HEK293 (cell line): ENCODE results near the gene CDH26.
A peak's percentile ranks its signal among the peaks of the same experiment; 100 is the strongest.

Experiments
- CTCF ChIA-PET: fragments of 350-600 bp; formaldehyde crosslinking; extraction: SDS; loops from one replicate; lab custom pipeline; 2021; ENCODE audit warnings: antibody characterized with exemption; lab: Yijun Ruan, JAX
- POLR2A ChIA-PET: fragments of 300-600 bp; formaldehyde crosslinking; extraction: SDS; loops from one replicate; lab custom pipeline; 2020; ENCODE audit warnings: antibody characterized with exemption, inconsistent platforms; lab: Yijun Ruan, JAX
- H3K27ac ChIP-seq: fragments of 200-500 bp; sonication (Bioruptor generic); 2 replicates; pipeline ENCODE4 v1.5.1; 2014; ENCODE audit warnings: low read depth, low read length, control low read depth, inconsistent platforms; ENCODE audit errors: extremely low read depth
- H3K36me3 ChIP-seq, 2 experiments: fragments of 200-500 bp in 1 of 2; sonication (Bioruptor generic) in 1 of 2; 1 replicate in 1 of 2; 2 replicates in 1 of 2; pipeline ENCODE4 v1.5.1; 2014 to 2017; ENCODE audit warnings: inconsistent platforms in 2 of 2, low read length in 2 of 2; ENCODE audit not compliant: control insufficient read depth in 2 of 2, insufficient read depth in 1 of 2
- H3K4me1 ChIP-seq: fragments of 200-500 bp; sonication (Bioruptor generic); 2 replicates; pipeline ENCODE4 v1.5.1; 2014; ENCODE audit warnings: mild to moderate bottlenecking, low read length, inconsistent platforms; ENCODE audit not compliant: control insufficient read depth, insufficient read depth
- H3K4me3 ChIP-seq: 2 replicates; pipeline ENCODE4 v1.5.1; 2011; ENCODE audit warnings: low read depth, mild to moderate bottlenecking, control low read depth, low read length, moderate library complexity
- H3K9me3 ChIP-seq: fragments of 200-500 bp; sonication (Bioruptor generic); 2 replicates; pipeline ENCODE4 v1.5.1; 2014; ENCODE audit warnings: low read depth, low read length, inconsistent platforms; ENCODE audit not compliant: control insufficient read depth, insufficient read depth
- GLI2 ChIP-seq: fragments of 450-650 bp; formaldehyde crosslinking; IDR thresholded peaks from 2 replicates; pipeline ENCODE4; 2017; ENCODE audit warnings: missing biosample characterization, missing genetic modification characterization, low read depth, borderline replicate concordance
- GLIS2 ChIP-seq: fragments of 450-650 bp; formaldehyde crosslinking; IDR thresholded peaks from 2 replicates; pipeline ENCODE4 v1.5.1; 2016; ENCODE audit warnings: missing biosample characterization, missing genetic modification characterization
- HIC1 ChIP-seq: fragments of 450-650 bp; formaldehyde crosslinking; IDR thresholded peaks from 2 replicates; pipeline ENCODE4 v1.5.1; 2016; ENCODE audit warnings: missing biosample characterization, missing genetic modification characterization
- INSM2 ChIP-seq: fragments of 450-650 bp; formaldehyde crosslinking; IDR thresholded peaks from 2 replicates; pipeline ENCODE4 v1.5.1; 2016; ENCODE audit warnings: missing biosample characterization, missing genetic modification characterization
- KLF16 ChIP-seq: fragments of 450-650 bp; formaldehyde crosslinking; IDR thresholded peaks from 2 replicates; pipeline ENCODE4 v1.5.1; 2017; ENCODE audit warnings: missing biosample characterization, missing genetic modification characterization
- PATZ1 ChIP-seq: fragments of 450-650 bp; formaldehyde crosslinking; IDR thresholded peaks from 2 replicates; pipeline ENCODE4 v1.5.1; 2016; ENCODE audit warnings: missing biosample characterization, missing genetic modification characterization
- PRDM6 ChIP-seq: fragments of 450-650 bp; formaldehyde crosslinking; IDR thresholded peaks from 2 replicates; pipeline ENCODE4 v1.5.1; 2017; ENCODE audit warnings: missing biosample characterization, missing genetic modification characterization
- REST ChIP-seq: fragments of 450-650 bp; formaldehyde crosslinking; IDR thresholded peaks from 2 replicates; pipeline ENCODE4 v1.5.1; 2016; ENCODE audit warnings: missing biosample characterization, missing genetic modification characterization
- SCRT2 ChIP-seq: fragments of 450-650 bp; formaldehyde crosslinking; IDR thresholded peaks from 2 replicates; pipeline ENCODE4 v1.5.1; 2016; ENCODE audit warnings: missing biosample characterization, missing genetic modification characterization
- WT1 ChIP-seq: fragments of 450-650 bp; formaldehyde crosslinking; IDR thresholded peaks from 2 replicates; pipeline ENCODE4 v1.5.1; 2016; ENCODE audit warnings: missing biosample characterization, missing genetic modification characterization
- ZBTB7A ChIP-seq: fragments of 450-650 bp; formaldehyde crosslinking; IDR thresholded peaks from 2 replicates; pipeline ENCODE4 v1.5.1; 2016; ENCODE audit warnings: low read depth, missing biosample characterization, missing genetic modification characterization
- ZNF18 ChIP-seq: fragments of 450-650 bp; formaldehyde crosslinking; IDR thresholded peaks from 2 replicates; pipeline ENCODE4 v1.5.1; 2016; ENCODE audit warnings: missing biosample characterization, missing genetic modification characterization
- ZNF211 ChIP-seq: fragments of 450-650 bp; formaldehyde crosslinking; IDR thresholded peaks from 2 replicates; pipeline ENCODE4 v1.5.1; 2016; ENCODE audit warnings: low read depth, missing biosample characterization, missing genetic modification characterization
- ZNF248 ChIP-seq: fragments of 450-650 bp; formaldehyde crosslinking; IDR thresholded peaks from 2 replicates; pipeline ENCODE4 v1.5.1; 2017; ENCODE audit warnings: missing biosample characterization, missing genetic modification characterization
- ZNF48 ChIP-seq: fragments of 450-650 bp; formaldehyde crosslinking; IDR thresholded peaks from 2 replicates; pipeline ENCODE4 v1.5.1; 2016; ENCODE audit warnings: missing biosample characterization, missing genetic modification characterization
- ZNF544 ChIP-seq: fragments of 450-650 bp; formaldehyde crosslinking; IDR thresholded peaks from 2 replicates; pipeline ENCODE4 v1.5.0; 2017; ENCODE audit warnings: missing biosample characterization, missing genetic modification characterization
- ZNF548 ChIP-seq: fragments of 450-650 bp; formaldehyde crosslinking; IDR thresholded peaks from 2 replicates; pipeline ENCODE4 v1.5.1; 2016; ENCODE audit warnings: missing biosample characterization, missing genetic modification characterization
- ZNF585B ChIP-seq: fragments of 450-650 bp; formaldehyde crosslinking; IDR thresholded peaks from 2 replicates; pipeline ENCODE4 v1.5.1; 2016; ENCODE audit warnings: missing biosample characterization, missing genetic modification characterization
- ZNF658 ChIP-seq: fragments of 450-650 bp; formaldehyde crosslinking; IDR thresholded peaks from 2 replicates; pipeline ENCODE4; 2016; ENCODE audit warnings: missing biosample characterization, missing genetic modification characterization
- ZNF670 ChIP-seq: fragments of 450-650 bp; formaldehyde crosslinking; IDR thresholded peaks from 2 replicates; pipeline ENCODE4 v1.5.1; 2016; ENCODE audit warnings: missing biosample characterization, missing genetic modification characterization, low read depth
- ZNF747 ChIP-seq: fragments of 450-650 bp; formaldehyde crosslinking; IDR thresholded peaks from 2 replicates; pipeline ENCODE4 v1.5.1; 2016; ENCODE audit warnings: missing biosample characterization, missing genetic modification characterization

CDH26 gene

GRCh38 chr20:60013296-60014139, 55.3 kb downstream of the CDH26 start (continued):
- TF ChIP-seq ZNF18 (no peak), KLF16 (tag by site-specific recombination) (0 out of 2 replicates have a peak, but pooled peaks have one; percentile 27), ZNF670 (tag by site-specific recombination) (no peak), PRDM6 (tag by site-specific recombination) (peak; percentile 45; the same call in 1 of the 2 replicates), ZNF747 (tag by site-specific recombination) (no peak), ZNF211 (no peak), INSM2 (tag by site-specific recombination) (no peak), ZNF48 (tag by site-specific recombination) (no peak), HIC1 (tag by site-specific recombination) (peak; percentile 65), ZNF585B (no peak), GLI2 (no peak), GLIS2 (tag by site-specific recombination) (no peak), WT1 (tag by site-specific recombination) (0 out of 2 replicates have a peak, but pooled peaks have one; percentile 14)

GRCh38 chr20:60016406-60016805, 58.2 kb downstream of the CDH26 start:
- ChIA-PET POLR2A (no interaction called here), CTCF (interaction anchor here (0.6 kb wide), 1 partner anchor 116 kb away, joined by 4 read pairs; no protein-coding TSS in a partner anchor)
- H3K4me1 ChIP-seq: peaks cover 13% of the 10 kb centered on the region
- H3K27ac ChIP-seq: no peak overlapping the region
- H3K36me3 ChIP-seq: no peaks in the 10 kb centered on the region
- no peak overlapping the region for H3K4me3 ChIP-seq
- H3K9me3 ChIP-seq: no peaks in the 10 kb centered on the region
- TF ChIP-seq PATZ1 (tag by site-specific recombination): no peak
- TF ChIP-seq SCRT2: no peak
- no peak for TF ChIP-seq ZNF658 (tag by site-specific recombination)
- no peak for TF ChIP-seq ZNF544
- no peak for TF ChIP-seq ZBTB7A (tag by site-specific recombination)
- TF ChIP-seq ZNF248: no peak
- TF ChIP-seq ZNF548 (tag by site-specific recombination): no peak
- no peak for TF ChIP-seq REST (tag by site-specific recombination)
